GM12892 (cell line): ENCODE results near the gene DNMT3L.

Experiments
- DNase-seq: peaks from one replicate; pipeline ENCODE4 v3.0.0; 2011; ENCODE audit not compliant: insufficient read length
- FAIRE-seq: peaks from 2 replicates; lab custom pipeline; 2011; peaks lifted over from hg19 to GRCh38; lab: Jason Lieb, UNC
- POLR2A ChIP-seq: IDR thresholded peaks from 2 replicates; pipeline ENCODE4 v1.6.1; 2011; ENCODE audit warnings: low read depth, low read length, control low read depth
- POLR2AphosphoS5 ChIP-seq: IDR thresholded peaks from 2 replicates; pipeline ENCODE4 v1.6.1; 2011; ENCODE audit warnings: low read depth, low read length, control low read depth
- TAF1 ChIP-seq: IDR thresholded peaks from 2 replicates; pipeline ENCODE4 v1.6.1; 2011; ENCODE audit warnings: low read depth, mild to moderate bottlenecking, control low read depth, low read length, borderline replicate concordance

DNMT3L gene

DNA sequence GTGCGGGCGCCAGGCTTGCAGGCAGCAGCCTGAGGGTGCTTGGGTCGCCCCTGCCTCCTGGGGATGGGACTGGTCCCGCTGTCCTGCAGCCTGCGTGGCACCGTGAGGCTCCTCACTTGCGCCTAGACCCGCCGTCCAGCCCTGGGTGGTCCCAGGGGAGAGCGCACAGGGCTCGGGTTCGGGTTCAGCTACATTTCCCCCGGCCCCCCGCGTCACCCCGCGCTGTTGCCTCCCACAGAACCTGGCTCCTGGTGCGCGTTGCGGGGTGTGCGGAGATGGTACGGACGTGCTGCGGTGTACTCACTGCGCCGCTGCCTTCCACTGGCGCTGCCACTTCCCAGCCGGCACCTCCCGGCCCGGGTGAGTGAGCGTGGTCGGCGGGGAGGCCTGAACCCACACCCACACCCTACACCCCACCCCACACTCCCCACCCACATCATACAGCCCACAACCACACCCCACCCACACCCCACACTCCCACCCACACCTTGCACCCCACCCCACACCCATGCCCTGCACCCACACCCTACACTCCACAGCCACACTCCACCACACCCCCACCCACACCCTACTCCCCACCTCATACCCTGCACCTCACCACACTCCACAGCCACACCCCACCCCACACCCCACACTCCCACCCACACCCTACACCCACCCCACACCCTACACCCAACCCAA, 32.0 kb upstream of the DNMT3L start:
- FAIRE-seq: no peak

DNA sequence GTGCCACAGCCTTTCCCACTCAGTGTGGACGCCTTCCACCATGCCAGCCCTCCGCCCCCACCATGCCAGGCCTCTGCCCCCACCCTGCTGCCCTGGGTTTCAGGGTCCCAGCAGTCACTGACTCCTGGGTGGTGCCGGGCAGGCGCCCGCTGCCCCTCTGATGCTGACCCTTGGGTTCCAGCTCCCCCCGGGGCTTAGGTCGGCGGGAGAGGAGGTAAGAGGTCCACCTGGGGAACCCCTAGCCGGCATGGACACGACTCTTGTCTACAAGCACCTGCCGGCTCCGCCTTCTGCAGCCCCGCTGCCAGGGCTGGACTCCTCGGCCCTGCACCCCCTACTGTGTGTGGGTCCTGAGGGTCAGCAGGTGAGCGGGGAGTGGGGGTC, 31.1 kb upstream of the DNMT3L start:
- no peak for FAIRE-seq

More for the DNA sequence above, 32.0 kb upstream of the DNMT3L start:
- TF ChIP-seq POLR2AphosphoS5: no peak
- DNase-seq: no peak

DNA sequence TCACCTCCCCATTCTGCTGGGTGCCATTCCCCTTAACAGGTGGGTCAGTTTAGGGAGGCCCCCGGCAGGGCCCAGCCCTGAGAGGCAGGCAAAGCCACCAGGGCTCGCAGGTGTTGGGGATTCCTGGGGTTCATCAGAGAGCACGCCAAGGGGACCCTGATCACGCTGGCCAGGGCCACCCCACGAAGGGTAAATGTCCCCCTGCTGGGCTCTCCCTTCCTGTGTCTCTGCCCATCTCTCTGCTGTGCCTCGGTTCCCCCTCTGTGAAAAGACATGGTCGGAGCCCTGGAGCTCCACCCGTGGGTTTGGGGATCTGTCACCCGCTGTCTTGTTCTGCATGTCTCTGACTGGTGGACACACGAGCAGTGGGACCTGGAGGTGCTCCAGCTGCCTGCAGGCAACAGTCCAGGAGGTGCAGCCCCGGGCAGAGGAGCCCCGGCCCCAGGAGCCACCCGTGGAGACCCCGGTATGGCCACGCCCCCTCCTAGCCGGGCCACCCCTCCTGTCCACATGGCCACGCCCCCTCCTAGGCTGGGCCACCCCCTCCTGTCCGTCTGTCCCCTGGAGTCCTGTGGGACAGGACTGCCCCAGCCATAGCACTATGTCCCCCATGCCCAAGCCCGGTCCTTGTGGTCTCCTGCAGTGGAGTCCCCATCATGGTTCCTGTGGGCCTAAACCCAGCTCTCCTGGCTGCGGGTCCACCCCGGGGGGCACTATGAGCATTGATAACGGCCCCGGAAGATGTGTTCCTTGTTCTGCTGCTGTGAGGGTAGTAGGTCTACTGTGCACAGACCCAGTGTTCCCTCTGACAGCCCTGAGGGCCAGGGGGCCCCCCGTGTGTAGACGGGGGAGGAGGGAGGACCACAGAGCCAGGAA, 30.5 kb upstream of the DNMT3L start:
- no peak for DNase-seq
- TF ChIP-seq TAF1: no peak
- no peak for TF ChIP-seq POLR2A
- TF ChIP-seq POLR2AphosphoS5: no peak
- no peak for FAIRE-seq

More for the DNA sequence above, 31.1 kb upstream of the DNMT3L start:
- DNase-seq: no peak
- no peak for TF ChIP-seq POLR2A
- no peak for TF ChIP-seq TAF1
- TF ChIP-seq POLR2AphosphoS5: no peak

DNA sequence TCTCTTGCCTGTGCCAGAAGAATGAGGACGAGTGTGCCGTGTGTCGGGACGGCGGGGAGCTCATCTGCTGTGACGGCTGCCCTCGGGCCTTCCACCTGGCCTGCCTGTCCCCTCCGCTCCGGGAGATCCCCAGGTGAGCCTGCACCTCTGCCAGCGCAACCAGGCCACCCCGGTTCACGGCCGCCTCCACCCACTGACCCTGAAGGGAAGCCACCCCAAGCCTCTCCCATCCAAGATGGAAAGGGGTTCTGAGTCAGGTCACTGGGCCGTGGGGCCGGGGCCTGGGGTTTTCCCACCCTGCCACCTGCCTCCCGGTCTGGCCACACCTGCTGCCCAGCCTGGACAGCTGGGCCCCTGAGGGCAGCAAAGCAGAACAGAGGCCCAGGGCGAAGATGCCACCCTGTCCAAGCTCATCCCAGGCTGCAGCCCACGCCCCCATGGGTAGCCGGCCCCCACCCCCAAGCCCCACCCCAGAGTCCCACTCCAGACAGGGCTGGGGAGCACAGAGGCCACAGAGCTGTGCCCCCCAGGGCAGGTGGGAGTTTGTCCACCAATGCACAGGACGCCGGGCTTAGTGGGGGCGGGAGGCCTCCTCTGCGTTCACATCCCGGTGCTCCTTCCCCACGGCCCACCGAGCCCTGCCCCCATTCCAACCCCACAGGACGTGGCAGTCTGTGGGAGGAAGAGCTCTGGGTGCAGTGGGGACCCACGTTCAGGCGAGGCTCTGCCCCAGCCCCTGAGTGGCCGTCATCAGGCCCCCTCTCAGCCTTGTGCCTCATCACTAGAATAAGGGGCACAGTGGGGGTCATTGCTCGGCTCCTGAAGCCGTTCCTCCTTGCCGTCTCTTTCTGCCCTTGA, 29.6 kb upstream of the DNMT3L start:
- TF ChIP-seq POLR2A: no peak
- TF ChIP-seq TAF1: no peak
- no peak for FAIRE-seq
- DNase-seq: no peak

DNA sequence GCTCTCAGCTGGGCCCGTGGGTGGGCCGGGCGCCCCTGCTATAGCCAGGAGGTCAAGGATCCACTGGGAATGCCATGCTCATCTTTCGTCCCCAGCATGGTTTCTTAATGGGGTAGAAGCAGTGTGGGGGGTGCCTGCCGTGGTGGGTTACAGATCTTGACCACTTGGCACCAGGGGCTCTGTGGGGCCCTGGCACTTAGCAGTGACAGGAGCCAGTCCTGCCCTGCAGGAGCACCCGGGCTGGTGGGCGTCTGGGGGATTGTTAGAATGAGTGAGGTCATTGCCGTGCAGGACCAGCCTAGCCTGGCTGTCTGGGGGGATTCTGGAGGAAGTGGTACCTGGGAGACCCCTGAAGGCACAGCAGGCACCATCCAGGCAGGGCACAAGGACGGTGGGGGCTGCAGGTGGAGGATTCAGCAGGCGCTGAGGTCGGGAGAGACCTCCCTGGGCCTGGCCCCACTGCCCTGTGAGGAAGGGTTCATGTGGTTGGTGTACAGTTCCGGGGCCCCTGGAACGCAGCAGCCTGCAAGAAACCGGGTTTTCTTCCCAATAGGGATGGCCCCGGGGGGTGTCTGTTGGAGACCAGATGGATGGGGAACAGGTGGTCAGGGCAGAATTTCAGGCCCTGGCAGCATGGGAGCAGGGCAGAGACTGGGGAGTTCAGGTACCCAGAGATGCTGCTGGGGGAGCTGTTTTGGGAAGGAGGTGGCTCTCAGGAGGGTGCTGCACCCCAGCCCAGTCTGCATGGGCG, 28.8 kb upstream of the DNMT3L start:
- TF ChIP-seq POLR2A: no peak
- no peak for TF ChIP-seq TAF1
- no peak for TF ChIP-seq POLR2AphosphoS5
- DNase-seq (no peak), FAIRE-seq (no peak)

DNA sequence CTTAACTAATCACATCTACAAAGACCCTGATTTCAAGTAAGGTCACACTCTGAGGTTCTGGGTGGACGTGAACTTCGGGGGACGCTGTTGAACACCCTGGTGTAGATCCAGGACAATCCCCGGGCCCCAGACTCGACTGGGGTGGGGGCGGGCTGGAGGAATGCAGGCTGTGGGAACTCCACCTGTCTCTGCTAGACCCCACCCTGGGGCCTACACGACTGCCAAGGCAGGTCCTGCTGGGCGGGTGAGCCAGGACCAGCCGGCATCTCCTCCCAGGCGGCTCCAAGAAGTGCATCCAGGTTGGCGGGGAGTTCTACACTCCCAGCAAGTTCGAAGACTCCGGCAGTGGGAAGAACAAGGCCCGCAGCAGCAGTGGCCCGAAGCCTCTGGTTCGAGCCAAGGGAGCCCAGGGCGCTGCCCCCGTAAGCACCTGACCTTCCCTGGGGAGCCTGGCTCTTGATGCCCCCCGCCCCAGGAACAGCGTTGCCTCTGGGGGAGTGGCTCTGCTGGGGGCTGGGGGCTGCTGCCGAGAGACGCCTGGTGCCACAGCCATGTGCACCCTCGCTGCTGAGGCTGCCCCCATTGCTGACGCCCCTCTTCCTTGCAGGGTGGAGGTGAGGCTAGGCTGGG, 27.8 kb upstream of the DNMT3L start:
- FAIRE-seq: no peak
- no peak for TF ChIP-seq POLR2A
- TF ChIP-seq POLR2AphosphoS5: no peak
- TF ChIP-seq TAF1: no peak
- DNase-seq: no peak

DNA sequence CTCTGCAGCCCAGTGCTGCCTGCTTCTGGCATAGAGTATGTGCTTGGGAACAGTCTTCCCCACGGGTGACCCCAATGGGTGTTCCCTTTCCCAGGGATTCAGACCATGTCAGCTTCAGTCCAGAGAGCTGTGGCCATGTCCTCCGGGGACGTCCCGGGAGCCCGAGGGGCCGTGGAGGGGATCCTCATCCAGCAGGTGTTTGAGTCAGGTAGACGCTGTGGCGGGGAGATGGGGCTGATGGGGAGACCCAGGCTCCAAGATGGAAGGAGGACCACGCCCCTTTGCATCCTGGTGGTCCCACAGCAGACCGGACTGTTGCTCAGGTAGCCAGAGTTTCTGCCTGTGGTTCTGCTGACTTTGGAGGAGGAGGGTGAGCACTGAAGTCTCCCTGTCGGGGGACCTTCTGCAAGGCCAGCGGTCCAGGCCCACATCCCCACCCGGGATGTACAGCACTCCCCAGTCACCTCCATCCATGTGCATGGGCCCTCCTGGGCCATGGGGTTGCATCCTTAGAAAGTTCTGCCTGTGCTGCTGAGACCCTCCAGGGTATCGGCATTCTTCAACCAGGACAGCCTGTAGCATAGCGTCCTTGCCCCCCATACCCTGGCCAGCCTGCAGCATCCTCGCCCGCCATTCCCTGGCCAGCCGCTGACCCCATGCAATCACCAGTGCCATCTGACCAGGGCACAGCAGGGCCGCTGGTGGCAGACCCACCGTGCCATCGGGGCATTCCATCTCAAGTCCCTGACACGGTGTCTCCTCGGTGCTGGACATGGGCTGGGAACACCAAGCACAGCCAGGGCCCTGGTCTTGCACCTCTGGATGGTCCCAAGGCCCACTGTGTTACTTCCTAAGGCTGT, 26.8 kb upstream of the DNMT3L start:
- no peak for TF ChIP-seq POLR2A
- no peak for DNase-seq
- FAIRE-seq: no peak

DNA sequence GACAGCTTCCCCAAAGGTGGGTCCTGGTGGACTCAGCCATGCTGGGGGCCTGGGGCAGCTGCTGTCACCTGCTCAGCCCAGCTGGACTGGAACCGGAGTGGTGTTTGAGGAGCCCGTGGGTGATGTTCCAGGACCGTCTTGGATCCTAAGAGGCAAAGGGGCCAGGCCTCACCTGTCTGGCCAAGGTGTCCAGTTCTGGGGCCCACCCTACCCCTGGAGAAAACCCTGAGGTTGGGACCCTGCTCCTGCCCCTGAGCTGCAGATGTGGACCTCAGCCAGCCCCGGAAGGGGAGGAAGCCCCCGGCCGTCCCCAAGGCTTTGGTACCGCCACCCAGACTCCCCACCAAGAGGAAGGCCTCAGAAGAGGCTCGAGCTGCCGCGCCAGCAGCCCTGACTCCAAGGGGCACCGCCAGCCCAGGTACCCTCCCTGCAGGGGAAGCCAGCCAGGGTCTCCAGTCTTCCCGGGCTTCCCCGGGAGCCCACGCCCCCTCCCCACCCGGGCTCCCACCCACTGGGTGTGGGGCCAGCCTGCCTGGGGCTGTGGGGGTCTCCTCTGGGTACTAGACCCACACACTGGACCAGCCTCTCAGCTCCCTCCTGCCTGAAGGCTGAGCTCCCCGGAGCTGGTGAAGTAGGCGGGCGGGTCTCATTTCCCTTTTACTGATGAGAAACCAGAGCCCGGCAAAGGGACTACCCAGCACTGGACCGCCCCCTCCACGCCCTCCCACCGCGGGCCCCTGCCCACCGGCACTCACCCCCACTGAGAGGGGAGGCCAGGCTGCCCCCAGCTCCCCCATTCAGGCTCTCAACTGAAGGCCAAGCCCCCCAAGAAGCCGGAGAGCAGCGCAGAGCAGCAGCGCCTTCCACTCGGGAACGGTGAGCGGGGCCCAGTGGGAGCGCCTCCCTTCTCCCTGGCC, 25.3 kb upstream of the DNMT3L start:
- no peak for TF ChIP-seq POLR2AphosphoS5
- no peak for TF ChIP-seq TAF1
- TF ChIP-seq POLR2A: no peak
- FAIRE-seq (no peak), DNase-seq (no peak)

DNA sequence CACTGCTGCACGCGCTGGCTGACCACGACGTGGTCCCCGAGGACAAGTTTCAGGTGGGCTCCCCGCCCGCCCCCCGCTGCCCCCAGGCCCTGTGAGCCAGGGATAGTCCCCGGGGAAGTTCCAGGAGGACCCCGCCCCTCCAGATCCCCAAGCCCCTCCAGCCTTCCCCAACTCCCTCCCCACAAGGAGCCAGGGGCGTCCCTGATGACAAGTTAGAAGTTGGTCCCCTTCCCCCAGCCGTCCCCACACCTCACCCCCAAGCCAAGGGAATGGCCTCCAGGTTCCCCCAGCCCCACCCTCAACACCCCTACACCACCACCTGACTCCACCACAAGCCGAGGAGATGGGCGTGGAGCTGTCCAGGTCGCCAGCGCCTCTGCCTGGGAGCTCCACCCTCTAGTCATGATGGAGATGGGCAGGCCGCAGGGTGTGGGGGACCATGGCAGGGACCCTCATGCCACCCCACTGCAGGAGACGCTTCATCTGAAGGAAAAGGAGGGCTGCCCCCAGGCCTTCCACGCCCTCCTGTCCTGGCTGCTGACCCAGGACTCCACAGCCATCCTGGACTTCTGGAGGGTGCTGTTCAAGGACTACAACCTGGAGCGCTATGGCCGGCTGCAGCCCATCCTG, 24.5 kb upstream of the DNMT3L start:
- TF ChIP-seq POLR2AphosphoS5 (no peak), TAF1 (no peak), POLR2A (no peak)
- DNase-seq: no peak
- FAIRE-seq: no peak
